Astrocyte (in vitro differentiated cells and primary cell): Measurements from ENCODE around the gene TMCO6. TPM values are rescaled to one million over a fixed set of nuclear protein-coding genes. Genes with fewer than 3 reads are reported as not detected.

Experiments used
- DNase-seq: peaks from one replicate; pipeline ENCODE4 v3.0.0-alpha.2; 2010; ENCODE audit warnings: low read depth
- FAIRE-seq: peaks from 2 replicates; lab custom pipeline; 2011; peaks lifted over from hg19 to GRCh38; lab: Jason Lieb, UNC
- H2AFZ ChIP-seq: 2 replicates; pipeline ENCODE4 v1.6.0; 2012; ENCODE audit warnings: low read depth, low read length, inconsistent platforms
- H3K27ac ChIP-seq: 2 replicates; pipeline ENCODE4 v1.5.1; 2011; ENCODE audit warnings: low read depth, low read length, inconsistent platforms
- H3K27me3 ChIP-seq: 2 replicates; pipeline ENCODE4 v1.6.0; 2011; ENCODE audit warnings: low read length, inconsistent platforms; ENCODE audit not compliant: insufficient read depth
- H3K36me3 ChIP-seq: 2 replicates; pipeline ENCODE4 v1.5.1; 2011; ENCODE audit warnings: low read length, inconsistent platforms; ENCODE audit not compliant: insufficient read depth
- H3K4me1 ChIP-seq: 2 replicates; pipeline ENCODE4 v1.5.1; 2011; ENCODE audit warnings: low read length, inconsistent platforms; ENCODE audit not compliant: insufficient read depth
- H3K4me2 ChIP-seq: 2 replicates; pipeline ENCODE4 v1.6.0; 2012; ENCODE audit warnings: low read length, inconsistent platforms
- H3K4me3 ChIP-seq: 2 replicates; pipeline ENCODE4 v1.5.1; 2011; ENCODE audit warnings: low read depth, mild to moderate bottlenecking, low read length, inconsistent platforms; ENCODE audit not compliant: insufficient read depth
- H3K79me2 ChIP-seq: 2 replicates; pipeline ENCODE4 v1.6.0; 2012; ENCODE audit warnings: mild to moderate bottlenecking, low read length, inconsistent platforms; ENCODE audit not compliant: insufficient read depth
- H3K9ac ChIP-seq: 2 replicates; pipeline ENCODE4 v1.6.0; 2012; ENCODE audit warnings: mild to moderate bottlenecking, low read length, inconsistent platforms
- H3K9me3 ChIP-seq: 2 replicates; pipeline ENCODE4 v1.5.1; 2012; ENCODE audit warnings: low read depth, mild to moderate bottlenecking, low read length, inconsistent platforms; ENCODE audit not compliant: insufficient read depth
- H4K20me1 ChIP-seq: 2 replicates; pipeline ENCODE4 v1.6.0; 2012; ENCODE audit warnings: low read length, inconsistent platforms; ENCODE audit not compliant: insufficient read depth
- H3K27ac Mint-ChIP-seq: one replicate; pipeline ENCODE4 v1.8.0; 2021; ENCODE audit warnings: mild to moderate bottlenecking, mixed read lengths; ENCODE audit not compliant: unreplicated experiment
- H3K27me3 Mint-ChIP-seq: one replicate; pipeline ENCODE4 v1.8.0; 2021; ENCODE audit warnings: low read depth, mixed read lengths; ENCODE audit not compliant: unreplicated experiment
- H3K36me3 Mint-ChIP-seq: one replicate; pipeline ENCODE4 v1.8.0; 2021; ENCODE audit warnings: low read depth, mixed read lengths; ENCODE audit not compliant: unreplicated experiment
- H3K4me1 Mint-ChIP-seq: one replicate; pipeline ENCODE4 v1.8.0; 2021; ENCODE audit warnings: low read depth, mixed read lengths; ENCODE audit not compliant: unreplicated experiment
- H3K4me3 Mint-ChIP-seq: one replicate; pipeline ENCODE4 v1.8.0; 2021; ENCODE audit warnings: mild to moderate bottlenecking, moderate library complexity, mixed read lengths; ENCODE audit not compliant: unreplicated experiment
- H3K9me3 Mint-ChIP-seq: one replicate; pipeline ENCODE4 v1.8.0; 2021; ENCODE audit warnings: mild to moderate bottlenecking, mixed read lengths; ENCODE audit not compliant: unreplicated experiment
- CTCF ChIP-seq: IDR thresholded peaks from 2 replicates; pipeline ENCODE4 v1.5.1; 2011; ENCODE audit warnings: low read depth, mild to moderate bottlenecking, inconsistent platforms, low read length, moderate library complexity; ENCODE audit not compliant: insufficient read depth
- EZH2 ChIP-seq: IDR thresholded peaks from 2 replicates; pipeline ENCODE4 v1.6.1; 2012; ENCODE audit warnings: mild to moderate bottlenecking, low read length, inconsistent platforms; ENCODE audit not compliant: insufficient read depth
- total RNA-seq: library from RNA; stranded (reverse); gene quantifications from 2 replicates; pipeline ENCODE4 v1.2.1, GENCODE V29; 2021

The TMCO6 gene
- total RNA-seq, 1 donor from 2014 or later, result 7.0 TPM

GRCh38 chr5:140633501-140633900, 5.8 kb upstream of the TMCO6 start:
- no peaks in the 10 kb centered on the region for H3K79me2 ChIP-seq
- H3K4me1 Mint-ChIP-seq, result no peaks in the 10 kb centered on the region
- peaks cover 16% of the 10 kb centered on the region for H3K4me1 ChIP-seq

GRCh38 chr5:140634103-140634502, 5.1 kb upstream of the TMCO6 start:
- Histone ChIP-seq H3K79me2 (no peaks in the 10 kb centered on the region), H2AFZ (no peak overlapping the region), H3K27ac (no peak overlapping the region), H4K20me1 (no peaks in the 10 kb centered on the region), H3K36me3 (no peaks in the 10 kb centered on the region), H3K9ac (no peak overlapping the region), H3K4me3 (no peak overlapping the region), H3K4me2 (no peak overlapping the region), H3K4me1 (peaks cover 16% of the 10 kb centered on the region), H3K27me3 (peaks cover 22% of the 10 kb centered on the region), H3K9me3 (peaks cover 4% of the 10 kb centered on the region)
- no peak for TF ChIP-seq CTCF
- no peak for TF ChIP-seq EZH2
- H3K4me3 Mint-ChIP-seq, result no peak overlapping the region
- peaks cover 2% of the 10 kb centered on the region for H3K36me3 Mint-ChIP-seq
- peaks cover 13% of the 10 kb centered on the region for H3K9me3 Mint-ChIP-seq
- no peaks in the 10 kb centered on the region for H3K27me3 Mint-ChIP-seq
- H3K27ac Mint-ChIP-seq, result no peak overlapping the region
- DNase-seq (no peak), FAIRE-seq (no peak)
- H3K4me1 Mint-ChIP-seq, result peaks cover 4% of the 10 kb centered on the region

More at GRCh38 chr5:140633501-140633900, 5.8 kb upstream of the TMCO6 start:
- no peak overlapping the region for H3K4me3 ChIP-seq
- H3K27ac ChIP-seq, result no peak overlapping the region
- Mint-ChIP-seq H3K36me3 (no peaks in the 10 kb centered on the region), H3K27ac (no peak overlapping the region), H3K27me3 (no peaks in the 10 kb centered on the region), H3K4me3 (no peak overlapping the region), H3K9me3 (peaks cover 13% of the 10 kb centered on the region)
- no peak for DNase-seq
- peaks cover 8% of the 10 kb centered on the region for H3K9me3 ChIP-seq
- H3K36me3 ChIP-seq, result no peaks in the 10 kb centered on the region
- no peak overlapping the region for H2AFZ ChIP-seq
- no peak overlapping the region for H3K9ac ChIP-seq
- peaks cover 22% of the 10 kb centered on the region for H3K27me3 ChIP-seq
- no peaks in the 10 kb centered on the region for H4K20me1 ChIP-seq
- TF ChIP-seq EZH2 (no peak), CTCF (no peak)
- peak overlapping the region; percentile 85 for H3K4me2 ChIP-seq
- FAIRE-seq, result no peak

GRCh38 chr5:140635291-140636257, 3.7 kb upstream of the TMCO6 start:
- Histone ChIP-seq H3K4me3 (no peak overlapping the region), H3K4me2 (no peak overlapping the region), H4K20me1 (no peaks in the 10 kb centered on the region), H3K27me3 (peaks cover 22% of the 10 kb centered on the region), H3K27ac (no peak overlapping the region), H3K79me2 (peaks cover 7% of the 10 kb centered on the region), H3K36me3 (no peaks in the 10 kb centered on the region), H3K4me1 (peaks cover 24% of the 10 kb centered on the region), H3K9ac (no peak overlapping the region), H3K9me3 (peaks cover 4% of the 10 kb centered on the region), H2AFZ (no peak overlapping the region)
- H3K9me3 Mint-ChIP-seq, result peaks cover 11% of the 10 kb centered on the region
- TF ChIP-seq EZH2, result no peak
- no peak for TF ChIP-seq CTCF
- FAIRE-seq (no peak), DNase-seq (no peak)
- no peak overlapping the region for H3K4me3 Mint-ChIP-seq
- peaks cover 6% of the 10 kb centered on the region for H3K4me1 Mint-ChIP-seq
- H3K27ac Mint-ChIP-seq, result no peak overlapping the region
- H3K36me3 Mint-ChIP-seq, result peaks cover 2% of the 10 kb centered on the region
- no peaks in the 10 kb centered on the region for H3K27me3 Mint-ChIP-seq
